Measurements from ENCODE around the gene SLCO4A1. TPM values are rescaled to one million over a fixed set of nuclear protein-coding genes. Genes with fewer than 3 reads are reported as not detected.

SLCO4A1 gene
- total RNA-seq, 4 donors from 2014 or later, result 24.3 to 73.7 (median 40.5) TPM

- Histone ChIP-seq H3K27ac (no peak overlapping the region), H3K36me3 (no peaks in the 10 kb centered on the region), H3K27me3 (peaks cover 0 to 43% of the 10 kb centered on the region in 2 donors), H3K9me3 (peaks cover 0 to 40% (median 4%) of the 10 kb centered on the region in 4 donors), H3K4me3 (no peak overlapping the region), H3K4me1 (no peaks in the 10 kb centered on the region)
- WGBS, 2 donors, result 71% methylated on average over 12 of the region's 12 CpGs
- no peak for DNase-seq (ENCODE audit: low spot score in 2 of 2)
- TF ChIP-seq POLR2A (IDR thresholded peaks at IDR 0.05) (no peak), CTCF (IDR thresholded peaks at IDR 0.05) (no peak)
These were observed 76.2 kb downstream of the SLCO4A1 start for GRCh38 chr20:62718546-62718945.

DNA sequence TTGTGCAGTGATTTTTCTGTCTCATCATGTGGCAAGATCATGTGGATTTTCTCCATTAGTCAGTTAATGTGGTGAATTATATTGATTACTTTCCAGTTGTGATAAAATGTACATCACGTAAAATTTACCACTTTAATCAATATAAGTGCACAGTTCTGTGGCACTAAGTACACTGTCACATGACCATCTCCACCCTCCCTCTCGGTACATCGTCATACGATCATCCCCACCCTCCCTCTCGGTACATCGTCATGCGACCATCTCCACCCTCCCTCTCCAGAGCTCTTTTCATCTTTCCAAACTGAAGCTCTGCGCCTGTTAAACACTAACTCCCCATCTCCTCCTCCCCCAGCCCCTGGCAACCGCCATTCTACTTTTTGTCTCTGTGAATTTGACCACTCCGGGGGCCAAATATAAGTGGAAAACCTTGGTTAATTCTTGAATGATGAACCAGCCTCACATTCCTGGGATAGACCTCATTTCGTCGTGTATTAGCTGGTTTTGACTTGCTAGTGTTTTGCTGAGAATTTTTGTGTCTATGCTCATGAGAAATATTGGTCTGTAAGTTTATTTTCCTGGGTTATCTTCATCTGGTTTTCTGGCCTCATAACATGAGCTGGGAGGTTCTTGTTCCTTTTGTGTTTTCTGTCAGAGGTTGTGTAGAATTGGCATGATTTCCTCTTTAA is 77.1 kb downstream of the SLCO4A1 start:
- Histone ChIP-seq H3K27me3 (peaks cover 0 to 43% of the 10 kb centered on the region in 2 donors), H3K4me3 (no peak overlapping the region), H3K4me1 (no peaks in the 10 kb centered on the region), H3K9me3 (peaks cover 0 to 34% (median 4%) of the 10 kb centered on the region in 4 donors), H3K36me3 (no peaks in the 10 kb centered on the region), H3K27ac (no peak overlapping the region)
- WGBS, 2 donors, result 77 to 80% methylated on average over 12 of the region's 12 CpGs
- DNase-seq (ENCODE audit: low spot score in 2 of 2), result no peak
- TF ChIP-seq POLR2A (IDR thresholded peaks at IDR 0.05), result no peak
- no peak for TF ChIP-seq CTCF (IDR thresholded peaks at IDR 0.05)
- TF ChIP-seq EP300 (IDR thresholded peaks at IDR 0.05), result no peak

Other genes with a start within 250 kb of the SLCO4A1 start
- 1 to 10 TPM; 1.1 to 9.9 (median 6.2) TPM for gene CABLES2, start 235.2 kb upstream of the SLCO4A1 start, total RNA-seq
- gene RBBP8NL, start 215.0 kb upstream of the SLCO4A1 start, total RNA-seq, result not detected
- under 1 TPM in 1 of 4 donors, not detected in 3; 0.20 TPM for gene GATA5, start 166.5 kb upstream of the SLCO4A1 start, total RNA-seq
- gene NTSR1, start 66.3 kb downstream of the SLCO4A1 start, total RNA-seq, result under 1 TPM in 1 of 4 donors, not detected in 3; 0.30 TPM
- gene MRGBP, start 154.0 kb downstream of the SLCO4A1 start, total RNA-seq, result 10 to 100 TPM; 12.0 to 15.3 (median 13.6) TPM
- 100 to 1,000 TPM in 1 of 4 donors, 10 to 100 TPM in 3; 67.1 to 108 (median 80.8) TPM for gene OGFR, start 162.3 kb downstream of the SLCO4A1 start, total RNA-seq
- gene COL9A3, start 174.5 kb downstream of the SLCO4A1 start, total RNA-seq, result 10 to 100 TPM; 51.3 to 81.2 (median 63.5) TPM
- gene TCFL5, start 219.3 kb downstream of the SLCO4A1 start, total RNA-seq, result 10 to 100 TPM in 3 of 4 donors, 1 to 10 TPM in 1; 9.8 to 25.1 (median 16.2) TPM